ENCODE data around the gene MT1B.

- TF ChIP-seq, protein P1, sequence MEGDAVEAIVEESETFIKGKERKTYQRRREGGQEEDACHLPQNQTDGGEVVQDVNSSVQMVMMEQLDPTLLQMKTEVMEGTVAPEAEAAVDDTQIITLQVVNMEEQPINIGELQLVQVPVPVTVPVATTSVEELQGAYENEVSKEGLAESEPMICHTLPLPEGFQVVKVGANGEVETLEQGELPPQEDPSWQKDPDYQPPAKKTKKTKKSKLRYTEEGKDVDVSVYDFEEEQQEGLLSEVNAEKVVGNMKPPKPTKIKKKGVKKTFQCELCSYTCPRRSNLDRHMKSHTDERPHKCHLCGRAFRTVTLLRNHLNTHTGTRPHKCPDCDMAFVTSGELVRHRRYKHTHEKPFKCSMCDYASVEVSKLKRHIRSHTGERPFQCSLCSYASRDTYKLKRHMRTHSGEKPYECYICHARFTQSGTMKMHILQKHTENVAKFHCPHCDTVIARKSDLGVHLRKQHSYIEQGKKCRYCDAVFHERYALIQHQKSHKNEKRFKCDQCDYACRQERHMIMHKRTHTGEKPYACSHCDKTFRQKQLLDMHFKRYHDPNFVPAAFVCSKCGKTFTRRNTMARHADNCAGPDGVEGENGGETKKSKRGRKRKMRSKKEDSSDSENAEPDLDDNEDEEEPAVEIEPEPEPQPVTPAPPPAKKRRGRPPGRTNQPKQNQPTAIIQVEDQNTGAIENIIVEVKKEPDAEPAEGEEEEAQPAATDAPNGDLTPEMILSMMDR (IDR thresholded peaks at IDR 0.05): no peak
- TF ChIP-seq EP300 (IDR thresholded peaks at IDR 0.05) (no peak), POLR2AphosphoS5 (IDR thresholded peaks at IDR 0.05) (no peak)
Measured at GRCh38 chr16:56629531-56629930, 22.2 kb upstream of the MT1B start.

Data from sigmoid colon (tissue), 4 donors.